Thyroid gland (tissue), 4 donors: ENCODE measurements around the gene EML4. TPM values are rescaled to one million over a fixed set of nuclear protein-coding genes. Genes with fewer than 3 reads are reported as not detected.
"Not testable (repeated sequence)": the region's sequence is repeated elsewhere in the genome, so short reads cannot be mapped to it uniquely, and the experiment has no call there.

Experiments
- DNase-seq, 2 donors: peaks; one replicate each; pipeline ENCODE4 v3.0.0-alpha.2; 2019
- H3K27ac ChIP-seq, 3 donors: fragments of 200-600 bp; sonication (generic); 1 replicate in 2 of 3; 2 replicates in 1 of 3; pipeline ENCODE4 v1.5.1; 2016 to 2019; ENCODE audit warnings: mild to moderate bottlenecking in 1 of 3, moderate library complexity in 1 of 3
- H3K27me3 ChIP-seq: fragments of 200-600 bp; sonication (generic); one replicate; pipeline ENCODE4 v1.5.1; 2019
- H3K36me3 ChIP-seq, 2 donors: fragments of 200-600 bp; sonication (generic); one replicate each; pipeline ENCODE4 v1.5.1; 2016 to 2019
- H3K4me1 ChIP-seq, 2 donors: fragments of 200-600 bp; sonication (generic); one replicate each; pipeline ENCODE4 v1.5.1; 2017 to 2019
- H3K4me3 ChIP-seq, 3 donors: fragments of 200-600 bp; sonication (generic); replicated peaks in 1 of 3; 1 replicate in 2 of 3; 2 replicates in 1 of 3; pipeline ENCODE4 v1.5.1; 2016; ENCODE audit warnings: mild to moderate bottlenecking in 1 of 3
- H3K9me3 ChIP-seq: fragments of 200-600 bp; sonication (generic); one replicate; pipeline ENCODE4 v1.5.1; 2017
- POLR2A ChIP-seq, 2 donors: fragments of 450-650 bp; IDR thresholded peaks; one replicate each; pipeline ENCODE4 v1.6.1; 2017; ENCODE audit warnings: antibody characterized with exemption in 2 of 2, mild to moderate bottlenecking in 2 of 2, moderate library complexity in 1 of 2
- WGBS, 2 donors: methylation state at CpG; one replicate each; pipeline ENCODE4 v1.1.5; 2017; 5-methylcytosine and 5-hydroxymethylcytosine counted together
- intact Hi-C: fragments of 100-400 bp; cut with DNase I; formaldehyde crosslinking; loops from one replicate; pipeline ENCODE4 v1.15.1; 2023
- total RNA-seq, 4 donors: library from RNA; depleted of rRNA; stranded (reverse); fragments of >200 nt; gene quantifications; one replicate each; pipeline ENCODE4 v1.2.3, GENCODE V29; 2016
- TF ChIP-seq, protein P1 (sequence below), 6 experiments: fragments of 200-600 bp in 3 of 6; fragments of 450-650 bp in 3 of 6; sonication (generic) in 3 of 6; IDR thresholded peaks; one replicate each; pipeline ENCODE4 v1.5.1; 2016 to 2019; ENCODE audit warnings: antibody characterized with exemption in 6 of 6, mild to moderate bottlenecking in 2 of 6, inconsistent platforms in 1 of 6, moderate library complexity in 1 of 6

EML4 gene
- total RNA-seq: 10 to 100 TPM; 52.5 to 67.2 (median 64.7) TPM

DNA sequence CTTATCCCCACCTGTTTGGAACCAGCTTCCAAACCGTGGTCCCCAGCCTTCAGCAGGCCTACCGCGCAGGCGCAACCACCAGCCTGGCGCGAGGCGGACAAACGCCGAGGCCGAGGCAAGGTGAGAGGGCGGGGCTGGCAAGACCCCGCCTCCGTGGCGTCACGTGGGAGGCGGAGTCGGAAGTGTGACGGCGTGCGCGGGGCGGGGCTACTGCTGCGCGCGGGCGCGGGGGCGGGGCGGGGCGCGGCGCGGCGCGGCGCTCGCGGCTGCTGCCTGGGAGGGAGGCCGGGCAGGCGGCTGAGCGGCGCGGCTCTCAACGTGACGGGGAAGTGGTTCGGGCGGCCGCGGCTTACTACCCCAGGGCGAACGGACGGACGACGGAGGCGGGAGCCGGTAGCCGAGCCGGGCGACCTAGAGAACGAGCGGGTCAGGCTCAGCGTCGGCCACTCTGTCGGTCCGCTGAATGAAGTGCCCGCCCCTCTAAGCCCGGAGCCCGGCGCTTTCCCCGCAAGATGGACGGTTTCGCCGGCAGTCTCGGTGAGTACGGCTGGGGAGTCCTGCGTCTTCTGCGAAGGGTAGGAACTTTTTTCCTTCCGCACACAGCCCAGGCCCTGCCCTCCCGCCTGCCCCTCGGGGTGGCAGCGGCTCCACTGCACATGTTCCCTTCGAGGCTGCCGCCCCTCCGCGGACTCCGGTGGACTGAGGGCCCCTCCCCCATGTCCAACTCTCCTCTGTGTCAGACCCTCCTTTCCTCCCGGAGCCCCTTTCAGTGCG, at the start of gene EML4:
Gene EML4 (plus strand): TSS at position 254 of the 774 bp plus-strand sequence. CDS start 259 bp downstream, at position 513.
- intact Hi-C loops: loop anchor here (10.0 kb wide), 1 partner anchor 64 kb away; no protein-coding TSS in a partner anchor
- H3K36me3 ChIP-seq: no peaks in the 10 kb centered on the region
- TF ChIP-seq, protein P1, sequence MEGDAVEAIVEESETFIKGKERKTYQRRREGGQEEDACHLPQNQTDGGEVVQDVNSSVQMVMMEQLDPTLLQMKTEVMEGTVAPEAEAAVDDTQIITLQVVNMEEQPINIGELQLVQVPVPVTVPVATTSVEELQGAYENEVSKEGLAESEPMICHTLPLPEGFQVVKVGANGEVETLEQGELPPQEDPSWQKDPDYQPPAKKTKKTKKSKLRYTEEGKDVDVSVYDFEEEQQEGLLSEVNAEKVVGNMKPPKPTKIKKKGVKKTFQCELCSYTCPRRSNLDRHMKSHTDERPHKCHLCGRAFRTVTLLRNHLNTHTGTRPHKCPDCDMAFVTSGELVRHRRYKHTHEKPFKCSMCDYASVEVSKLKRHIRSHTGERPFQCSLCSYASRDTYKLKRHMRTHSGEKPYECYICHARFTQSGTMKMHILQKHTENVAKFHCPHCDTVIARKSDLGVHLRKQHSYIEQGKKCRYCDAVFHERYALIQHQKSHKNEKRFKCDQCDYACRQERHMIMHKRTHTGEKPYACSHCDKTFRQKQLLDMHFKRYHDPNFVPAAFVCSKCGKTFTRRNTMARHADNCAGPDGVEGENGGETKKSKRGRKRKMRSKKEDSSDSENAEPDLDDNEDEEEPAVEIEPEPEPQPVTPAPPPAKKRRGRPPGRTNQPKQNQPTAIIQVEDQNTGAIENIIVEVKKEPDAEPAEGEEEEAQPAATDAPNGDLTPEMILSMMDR (IDR thresholded peaks at IDR 0.05): no peak
- TF ChIP-seq POLR2A (IDR thresholded peaks at IDR 0.05): peak in 1 of 2 donors; percentile 88
- DNase-seq: peak; percentile 89 to 92
- WGBS, 2 donors: 1% methylated on average over 14 to 22 of the region's 88 CpGs
- H3K27me3 ChIP-seq: no peaks in the 10 kb centered on the region
- H3K4me3 ChIP-seq: peak within 1 kb of the TSS; percentile 64 to 93 (median 79)
- H3K4me1 ChIP-seq: peaks cover 31 to 35% of the 10 kb centered on the region in 2 donors
- peak within 1 kb of the TSS; percentile 50 to 83 (median 83) for H3K27ac ChIP-seq
- H3K9me3 ChIP-seq: no peaks in the 10 kb centered on the region

GRCh38 chr2:42123426-42123825, 45.7 kb upstream of the EML4 start:
- TF ChIP-seq, protein P1 (IDR thresholded peaks at IDR 0.05): no peak
- TF ChIP-seq POLR2A (IDR thresholded peaks at IDR 0.05): no peak
- intact Hi-C loops: no loop called here
- H3K27ac ChIP-seq: no peak overlapping the region

GRCh38 chr2:42124011-42124785, 45.0 kb upstream of the EML4 start:
- no peak overlapping the region for H3K27ac ChIP-seq
- WGBS, 2 donors: 75 to 85% methylated on average over 6 of the region's 6 CpGs
- no peak for TF ChIP-seq POLR2A (IDR thresholded peaks at IDR 0.05)
- TF ChIP-seq, protein P1 (IDR thresholded peaks at IDR 0.05): no peak

More at GRCh38 chr2:42123426-42123825, 45.7 kb upstream of the EML4 start:
- DNase-seq: no peak
- Histone ChIP-seq H3K9me3 (no peaks in the 10 kb centered on the region), H3K27me3 (no peaks in the 10 kb centered on the region), H3K36me3 (no peaks in the 10 kb centered on the region), H3K4me3 (no peak overlapping the region), H3K4me1 (peaks cover 11 to 29% of the 10 kb centered on the region in 2 donors)

DNA sequence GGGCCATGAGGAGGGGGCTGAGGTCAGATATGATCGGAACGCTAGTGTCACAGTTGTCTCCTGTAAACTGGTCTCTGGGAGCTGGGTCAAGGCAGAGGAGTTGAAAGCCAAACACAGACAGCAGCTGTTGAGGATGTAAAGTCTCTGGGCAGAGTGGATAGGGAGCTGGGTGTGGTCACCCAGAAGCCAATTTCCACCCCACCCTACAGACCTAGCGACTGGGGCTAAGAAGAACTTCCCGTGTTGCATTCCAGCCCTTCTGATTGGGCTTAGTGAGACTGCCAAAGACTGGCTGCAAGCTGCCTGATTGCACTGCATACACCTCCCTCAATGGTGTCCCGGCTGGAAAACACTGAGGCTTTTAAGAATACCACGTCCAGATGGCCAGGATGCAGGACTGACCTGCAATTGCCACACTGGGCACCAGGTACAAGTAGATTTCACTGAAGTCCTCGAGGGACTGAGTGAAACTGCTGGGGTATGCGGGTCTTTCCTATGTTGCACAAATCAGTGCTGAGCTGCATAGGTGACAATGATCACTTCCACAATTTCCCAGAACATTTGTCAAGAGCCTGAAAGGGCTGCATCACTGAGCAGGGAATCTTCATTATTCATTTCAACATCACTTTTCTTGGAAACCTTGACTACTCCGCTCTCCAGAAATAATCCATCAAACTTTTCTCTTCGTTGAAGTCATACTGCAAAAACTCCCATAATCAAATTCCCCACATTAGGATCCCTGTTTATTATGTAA, 43.1 kb upstream of the EML4 start:
- Histone ChIP-seq H3K27me3 (no peaks in the 10 kb centered on the region), H3K27ac (no peak overlapping the region), H3K9me3 (no peaks in the 10 kb centered on the region), H3K36me3 (no peaks in the 10 kb centered on the region), H3K4me1 (peaks cover 14 to 36% of the 10 kb centered on the region in 2 donors), H3K4me3 (no peak overlapping the region)
- 53 to 62% methylated on average over 7 to 10 of the region's 10 CpGs for WGBS, 2 donors
- TF ChIP-seq, protein P1 (IDR thresholded peaks at IDR 0.05): no peak
- no peak for TF ChIP-seq POLR2A (IDR thresholded peaks at IDR 0.05)
- no peak for DNase-seq
- intact Hi-C loops: no loop called here

More at GRCh38 chr2:42124011-42124785, 45.0 kb upstream of the EML4 start:
- H3K4me1 ChIP-seq: peaks cover 14 to 32% of the 10 kb centered on the region in 2 donors
- H3K4me3 ChIP-seq: no peak overlapping the region
- intact Hi-C loops: no loop called here
- H3K9me3 ChIP-seq: no peaks in the 10 kb centered on the region
- H3K36me3 ChIP-seq: no peaks in the 10 kb centered on the region
- no peak for DNase-seq
- no peaks in the 10 kb centered on the region for H3K27me3 ChIP-seq

GRCh38 chr2:42126873-42127272, 42.3 kb upstream of the EML4 start:
- H3K27me3 ChIP-seq, intact Hi-C loops, H3K4me3 ChIP-seq, H3K9me3 ChIP-seq, DNase-seq, H3K36me3 ChIP-seq: not testable (repeated sequence)
- peak overlapping the region in 1 of 3 donors; percentile 25 for H3K27ac ChIP-seq
- peaks cover 19 to 44% of the 10 kb centered on the region in 2 donors for H3K4me1 ChIP-seq
- 77 to 84% methylated on average over 10 of the region's 10 CpGs for WGBS, 2 donors
